HCT116 (cell line): Measurements from ENCODE around the gene APEX2. TPM values are rescaled to one million over a fixed set of nuclear protein-coding genes. Genes with fewer than 3 reads are reported as not detected.
A peak's percentile ranks its signal among the peaks of the same experiment; 100 is the strongest.

ENCODE experiments used
- ATAC-seq: fragments of 200-7000 bp; cut with Tn5 transposase; 2 replicates; pipeline ENCODE4 v1.9.1; 2020; ENCODE audit warnings: mild to moderate bottlenecking, moderate library complexity
- BruUV-seq: library from RNA; stranded (reverse); fragments of 400-500 nt; replicated peaks from 2 replicates; lab custom pipeline; 2021; lab: Mats Ljungman, UMichigan
- CTCF ChIA-PET: fragments of 300-600 bp; sonication (Branson Sonifier 250); formaldehyde crosslinking; loops from one replicate; lab custom pipeline; 2021; ENCODE audit warnings: antibody characterized with exemption; lab: Charles Lee
- POLR2A ChIA-PET: fragments of 300-600, 350-600 bp; sonication (Branson Sonifier 250); formaldehyde crosslinking; loops from one replicate; lab custom pipeline; 2021; ENCODE audit warnings: antibody characterized with exemption; lab: Charles Lee
- RAD21 ChIA-PET, 2 experiments: fragments of 300-600 bp; sonication (Branson Sonifier 250); formaldehyde crosslinking; loops; one replicate each; lab custom pipeline; 2023; ENCODE audit warnings: low total read pairs in 2 of 2; ENCODE audit not compliant: uncharacterized antibody in 2 of 2, unreplicated experiment in 2 of 2, low non-redundant PET in 1 of 2; lab: Charles Lee
- DNase-seq: peaks from one replicate; pipeline ENCODE4 v3.0.0-alpha.2; 2010; ENCODE audit warnings: low read depth, low spot score
- H2AFZ ChIP-seq: fragments of 200-600 bp; shearing (Covaris generic), sonication (generic); 2 replicates; pipeline ENCODE4 v1.6.1; 2017; ENCODE audit warnings: low read depth, mixed run types, mixed read lengths, antibody characterized with exemption, low read length; ENCODE audit not compliant: poor library complexity, severe bottlenecking
- H3K27ac ChIP-seq: 2 replicates; pipeline ENCODE4 v1.5.1; 2012; ENCODE audit warnings: low read depth, low read length
- H3K27me3 ChIP-seq: fragments of 200-600 bp; sonication (generic); 2 replicates; pipeline ENCODE4 v1.6.1; 2016; ENCODE audit warnings: mixed run types, low read length, mixed read lengths; ENCODE audit not compliant: insufficient read depth
- H3K36me3 ChIP-seq, 2 experiments: fragments of 200-500 bp in 1 of 2; fragments of 200-600 bp in 1 of 2; sonication (Bioruptor generic) in 1 of 2; sonication (generic) in 1 of 2; 2 replicates each; pipeline versions ENCODE4 v1.5.1 to v1.6.1; 2014 to 2016; ENCODE audit warnings: low read length in 2 of 2, inconsistent platforms in 1 of 2, mixed read lengths in 1 of 2, mixed run types in 1 of 2; ENCODE audit not compliant: insufficient read depth in 2 of 2, control insufficient read depth in 1 of 2
- H3K4me1 ChIP-seq, 2 experiments: fragments of 200-600 bp in 1 of 2; sonication (generic) in 1 of 2; 2 replicates each; pipeline versions ENCODE4 v1.5.1 to v1.6.1; 2012 to 2017; ENCODE audit warnings: low read length in 2 of 2, inconsistent platforms in 1 of 2, mild to moderate bottlenecking in 1 of 2, mixed read lengths in 1 of 2, mixed run types in 1 of 2, moderate library complexity in 1 of 2; ENCODE audit not compliant: insufficient read depth in 2 of 2, control insufficient read depth in 1 of 2
- H3K4me2 ChIP-seq: fragments of 200-600 bp; sonication (generic); 2 replicates; pipeline ENCODE4 v1.6.1; 2017; ENCODE audit warnings: mixed run types, low read length, mixed read lengths
- H3K4me3 ChIP-seq, 2 experiments: fragments of 200-600 bp in 1 of 2; sonication (generic) in 1 of 2; replicated peaks in 1 of 2; 2 replicates each; pipeline ENCODE4 v1.5.1; 2011 to 2016; ENCODE audit warnings: low read length in 2 of 2, control low read depth in 1 of 2, low read depth in 1 of 2, mild to moderate bottlenecking in 1 of 2, mixed read lengths in 1 of 2, mixed run types in 1 of 2
- H3K79me2 ChIP-seq: fragments of 200-600 bp; sonication (generic); 2 replicates; pipeline ENCODE4 v1.6.1; 2017; ENCODE audit warnings: mild to moderate bottlenecking, mixed run types, low read length, moderate library complexity, mixed read lengths; ENCODE audit not compliant: insufficient read depth
- H3K9ac ChIP-seq: fragments of 200-600 bp; sonication (generic); 2 replicates; pipeline ENCODE4 v1.6.1; 2016; ENCODE audit warnings: low read length, mixed read lengths
- H3K9me2 ChIP-seq: fragments of 200-600 bp; sonication (generic), shearing (Covaris generic); 2 replicates; pipeline ENCODE4 v1.6.1; 2017; ENCODE audit warnings: mixed run types, mild to moderate bottlenecking, moderate library complexity; ENCODE audit not compliant: insufficient read depth
- H3K9me3 ChIP-seq, 2 experiments: fragments of 200-500 bp in 1 of 2; fragments of 200-600 bp in 1 of 2; sonication (Bioruptor generic) in 1 of 2; sonication (generic) in 1 of 2; 2 replicates each; pipeline ENCODE4 v1.6.1; 2014 to 2017; ENCODE audit warnings: low read length in 2 of 2, mixed read lengths in 2 of 2, inconsistent platforms in 1 of 2, low read depth in 1 of 2, mild to moderate bottlenecking in 1 of 2, mixed run types in 1 of 2, moderate library complexity in 1 of 2; ENCODE audit not compliant: control insufficient read depth in 1 of 2, insufficient read depth in 1 of 2
- H4K20me1 ChIP-seq: fragments of 200-600 bp; sonication (generic), shearing (Covaris generic); 2 replicates; pipeline ENCODE4 v1.6.1; 2017; ENCODE audit warnings: mixed run types, mild to moderate bottlenecking, moderate library complexity; ENCODE audit not compliant: insufficient read depth
- ATF3 ChIP-seq: IDR thresholded peaks from 2 replicates; pipeline ENCODE4 v1.6.1; 2012
- CEBPB ChIP-seq: IDR thresholded peaks from 2 replicates; pipeline ENCODE4 v1.6.1; 2012; ENCODE audit warnings: low read depth
- EZH2 ChIP-seq: fragments of 200-600 bp; sonication (generic); IDR thresholded peaks from 2 replicates; pipeline ENCODE4 v1.6.1; 2017; ENCODE audit warnings: antibody characterized with exemption, mixed run types
- EZH2phosphoT487 ChIP-seq: fragments of 200-600 bp; IDR thresholded peaks from 2 replicates; pipeline ENCODE4 v1.6.1; 2018; ENCODE audit warnings: antibody characterized with exemption, borderline replicate concordance
- FOSL1 ChIP-seq: IDR thresholded peaks from 2 replicates; pipeline ENCODE4 v1.6.1; 2012; ENCODE audit warnings: low read depth
- JUND ChIP-seq: IDR thresholded peaks from 2 replicates; pipeline ENCODE4 v1.6.1; 2012
- POLR2A ChIP-seq: IDR thresholded peaks from 2 replicates; pipeline ENCODE4 v1.7.0; 2011; ENCODE audit warnings: borderline replicate concordance; ENCODE audit not compliant: insufficient read depth, insufficient read length; ENCODE audit errors: extremely low read depth
- POLR2AphosphoS5 ChIP-seq: IDR thresholded peaks from 2 replicates; pipeline ENCODE4 v1.6.1; 2011; ENCODE audit warnings: mild to moderate bottlenecking, low read depth, low read length, moderate library complexity
- RAD21 ChIP-seq: IDR thresholded peaks from 2 replicates; pipeline ENCODE4 v1.6.1; 2012; ENCODE audit warnings: low read depth, mild to moderate bottlenecking
- SIN3A ChIP-seq: IDR thresholded peaks from 2 replicates; pipeline ENCODE4 v1.6.1; 2012; ENCODE audit warnings: low read depth
- SP1 ChIP-seq: IDR thresholded peaks from 2 replicates; pipeline ENCODE4 v1.6.1; 2012; ENCODE audit warnings: low read depth
- TCF7L2 ChIP-seq: IDR thresholded peaks from 2 replicates; pipeline ENCODE4 v1.7.0; 2011; ENCODE audit warnings: borderline replicate concordance, inconsistent platforms; ENCODE audit not compliant: insufficient read depth, insufficient read length; ENCODE audit errors: extremely low read depth
- YY1 ChIP-seq: IDR thresholded peaks from 2 replicates; pipeline ENCODE4 v1.6.1; 2011; ENCODE audit warnings: low read length, low read depth, moderate library complexity, mild to moderate bottlenecking; ENCODE audit not compliant: insufficient replicate concordance; ENCODE audit errors: extremely low read depth
- intact Hi-C: fragments of 100-400 bp; cut with micrococcal nuclease; formaldehyde crosslinking; loops from 2 replicates; pipeline ENCODE4 v1.10.0; 2022
- total RNA-seq: library from RNA; stranded (reverse); gene quantifications from one replicate; pipeline ENCODE4 v1.2.1, GENCODE V29; 2021; ENCODE audit not compliant: unreplicated experiment
- TF ChIP-seq, protein P1 (sequence below): IDR thresholded peaks from 2 replicates; pipeline ENCODE4 v1.6.1; 2012; ENCODE audit warnings: low read depth
- TF ChIP-seq, protein P2 (sequence below): IDR thresholded peaks from 2 replicates; pipeline ENCODE4 v1.6.1; 2011; ENCODE audit warnings: mild to moderate bottlenecking, low read length, moderate library complexity; ENCODE audit not compliant: insufficient replicate concordance; ENCODE audit errors: extremely low read depth
- TF ChIP-seq, protein P3 (sequence below): IDR thresholded peaks from 2 replicates; pipeline ENCODE4 v1.6.1; 2012

Gene APEX2
- total RNA-seq, 1 experiment from 2014 or later: 28.2 TPM

DNA sequence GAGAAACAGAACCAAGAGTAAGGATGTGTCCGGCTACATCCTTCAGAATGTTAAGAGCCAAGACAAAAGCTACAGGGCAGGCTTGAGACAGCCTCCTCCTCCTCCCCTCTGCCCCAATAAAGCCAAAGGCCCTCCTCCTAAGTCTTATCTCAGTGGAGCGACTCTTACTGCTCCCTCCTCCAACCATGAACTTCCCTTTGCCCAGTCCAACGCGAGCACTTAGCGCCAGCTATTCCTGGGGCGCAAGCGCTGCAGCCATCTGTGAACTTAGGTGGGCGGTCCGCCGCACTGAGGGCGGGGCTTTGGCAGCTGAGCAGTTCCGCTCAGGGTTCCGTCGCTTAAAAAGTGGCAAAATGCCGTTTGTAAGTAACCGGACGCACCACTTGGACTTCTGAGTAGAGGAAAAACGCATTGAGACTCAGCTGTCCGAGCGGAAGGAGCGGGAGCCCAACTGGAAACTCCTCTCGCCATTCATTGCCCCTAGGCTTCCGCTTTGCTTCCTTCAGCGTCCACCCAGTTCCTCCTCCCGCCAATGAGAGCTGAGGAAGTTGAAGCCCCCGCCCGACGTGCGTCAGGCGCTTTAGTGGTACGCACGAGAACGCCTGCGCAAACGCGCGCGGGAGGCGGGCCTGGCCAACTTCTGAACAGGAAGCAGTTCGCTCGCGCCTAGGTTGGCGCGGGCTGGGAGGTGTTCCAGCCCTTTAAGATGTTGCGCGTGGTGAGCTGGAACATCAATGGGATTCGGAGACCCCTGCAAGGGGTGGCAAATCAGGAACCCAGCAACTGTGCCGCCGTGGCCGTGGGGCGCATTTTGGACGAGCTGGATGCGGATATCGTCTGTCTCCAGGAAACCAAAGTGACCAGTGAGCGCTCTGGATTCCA lies at the start of gene APEX2 (continued):
- TF ChIP-seq, protein P1, sequence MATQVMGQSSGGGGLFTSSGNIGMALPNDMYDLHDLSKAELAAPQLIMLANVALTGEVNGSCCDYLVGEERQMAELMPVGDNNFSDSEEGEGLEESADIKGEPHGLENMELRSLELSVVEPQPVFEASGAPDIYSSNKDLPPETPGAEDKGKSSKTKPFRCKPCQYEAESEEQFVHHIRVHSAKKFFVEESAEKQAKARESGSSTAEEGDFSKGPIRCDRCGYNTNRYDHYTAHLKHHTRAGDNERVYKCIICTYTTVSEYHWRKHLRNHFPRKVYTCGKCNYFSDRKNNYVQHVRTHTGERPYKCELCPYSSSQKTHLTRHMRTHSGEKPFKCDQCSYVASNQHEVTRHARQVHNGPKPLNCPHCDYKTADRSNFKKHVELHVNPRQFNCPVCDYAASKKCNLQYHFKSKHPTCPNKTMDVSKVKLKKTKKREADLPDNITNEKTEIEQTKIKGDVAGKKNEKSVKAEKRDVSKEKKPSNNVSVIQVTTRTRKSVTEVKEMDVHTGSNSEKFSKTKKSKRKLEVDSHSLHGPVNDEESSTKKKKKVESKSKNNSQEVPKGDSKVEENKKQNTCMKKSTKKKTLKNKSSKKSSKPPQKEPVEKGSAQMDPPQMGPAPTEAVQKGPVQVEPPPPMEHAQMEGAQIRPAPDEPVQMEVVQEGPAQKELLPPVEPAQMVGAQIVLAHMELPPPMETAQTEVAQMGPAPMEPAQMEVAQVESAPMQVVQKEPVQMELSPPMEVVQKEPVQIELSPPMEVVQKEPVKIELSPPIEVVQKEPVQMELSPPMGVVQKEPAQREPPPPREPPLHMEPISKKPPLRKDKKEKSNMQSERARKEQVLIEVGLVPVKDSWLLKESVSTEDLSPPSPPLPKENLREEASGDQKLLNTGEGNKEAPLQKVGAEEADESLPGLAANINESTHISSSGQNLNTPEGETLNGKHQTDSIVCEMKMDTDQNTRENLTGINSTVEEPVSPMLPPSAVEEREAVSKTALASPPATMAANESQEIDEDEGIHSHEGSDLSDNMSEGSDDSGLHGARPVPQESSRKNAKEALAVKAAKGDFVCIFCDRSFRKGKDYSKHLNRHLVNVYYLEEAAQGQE: no peak
- TF ChIP-seq POLR2AphosphoS5 (peak; percentile 74), POLR2A (peak; percentile 34), JUND (no peak)

GRCh38 chrX:54950730-54951375 lies 49.3 kb upstream of the APEX2 start:
- H3K27ac ChIP-seq: no peak overlapping the region
- no peaks in the 10 kb centered on the region for H3K36me3 ChIP-seq
- no peak overlapping the region for H3K4me2 ChIP-seq
- ChIA-PET RAD21 (no interaction called here), CTCF (no interaction called here), POLR2A (no interaction called here)
- no peaks in the 10 kb centered on the region for H3K79me2 ChIP-seq
- H3K9me2 ChIP-seq: no peaks in the 10 kb centered on the region
- TF ChIP-seq, protein P2, sequence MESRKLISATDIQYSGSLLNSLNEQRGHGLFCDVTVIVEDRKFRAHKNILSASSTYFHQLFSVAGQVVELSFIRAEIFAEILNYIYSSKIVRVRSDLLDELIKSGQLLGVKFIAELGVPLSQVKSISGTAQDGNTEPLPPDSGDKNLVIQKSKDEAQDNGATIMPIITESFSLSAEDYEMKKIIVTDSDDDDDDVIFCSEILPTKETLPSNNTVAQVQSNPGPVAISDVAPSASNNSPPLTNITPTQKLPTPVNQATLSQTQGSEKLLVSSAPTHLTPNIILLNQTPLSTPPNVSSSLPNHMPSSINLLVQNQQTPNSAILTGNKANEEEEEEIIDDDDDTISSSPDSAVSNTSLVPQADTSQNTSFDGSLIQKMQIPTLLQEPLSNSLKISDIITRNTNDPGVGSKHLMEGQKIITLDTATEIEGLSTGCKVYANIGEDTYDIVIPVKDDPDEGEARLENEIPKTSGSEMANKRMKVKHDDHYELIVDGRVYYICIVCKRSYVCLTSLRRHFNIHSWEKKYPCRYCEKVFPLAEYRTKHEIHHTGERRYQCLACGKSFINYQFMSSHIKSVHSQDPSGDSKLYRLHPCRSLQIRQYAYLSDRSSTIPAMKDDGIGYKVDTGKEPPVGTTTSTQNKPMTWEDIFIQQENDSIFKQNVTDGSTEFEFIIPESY: no peak
- no peak for TF ChIP-seq TCF7L2
- no peak for TF ChIP-seq SIN3A
- TF ChIP-seq CEBPB: no peak
- no peak for TF ChIP-seq JUND
- TF ChIP-seq ATF3: no peak
- TF ChIP-seq YY1: no peak
- TF ChIP-seq EZH2: no peak
- no peak for TF ChIP-seq FOSL1
- TF ChIP-seq, protein P3, sequence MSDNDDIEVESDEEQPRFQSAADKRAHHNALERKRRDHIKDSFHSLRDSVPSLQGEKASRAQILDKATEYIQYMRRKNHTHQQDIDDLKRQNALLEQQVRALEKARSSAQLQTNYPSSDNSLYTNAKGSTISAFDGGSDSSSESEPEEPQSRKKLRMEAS: no peak
- no peak for TF ChIP-seq EZH2phosphoT487
- no peak for TF ChIP-seq SP1
- TF ChIP-seq RAD21: no peak
- DNase-seq: no peak
- no peak overlapping the region for H3K4me3 ChIP-seq
- H3K4me1 ChIP-seq: no peaks in the 10 kb centered on the region
- no TSS peak for BruUV-seq
- H4K20me1 ChIP-seq: no peaks in the 10 kb centered on the region
- H2AFZ ChIP-seq: no peak overlapping the region
- intact Hi-C loops: no loop called here
- H3K9me3 ChIP-seq: no peaks in the 10 kb centered on the region
- H3K27me3 ChIP-seq: no peaks in the 10 kb centered on the region
- no peak overlapping the region for H3K9ac ChIP-seq
- no peak for ATAC-seq
